Urinary bladder (tissue), 4 donors: Measurements from ENCODE around the gene SPOCD1. TPM values are rescaled to one million over a fixed set of nuclear protein-coding genes. Genes with fewer than 3 reads are reported as not detected.
A peak's percentile ranks its signal among the peaks of the same experiment; 100 is the strongest.

Source experiments
- DNase-seq: peaks from one replicate; pipeline ENCODE4 v3.0.0-alpha.2; 2015; ENCODE audit errors: extremely low spot score
- H3K27ac ChIP-seq: one replicate; pipeline ENCODE4 v1.5.1; 2013; ENCODE audit warnings: low read depth, mild to moderate bottlenecking, moderate library complexity
- H3K36me3 ChIP-seq: one replicate; pipeline ENCODE4 v1.6.1; 2013; ENCODE audit warnings: mild to moderate bottlenecking, moderate library complexity; ENCODE audit not compliant: insufficient read depth
- H3K4me1 ChIP-seq: one replicate; pipeline ENCODE4 v1.6.1; 2013; ENCODE audit warnings: mild to moderate bottlenecking, moderate library complexity; ENCODE audit not compliant: insufficient read depth
- H3K4me3 ChIP-seq: one replicate; pipeline ENCODE4 v1.5.1; 2013; ENCODE audit warnings: low read depth, low read length
- WGBS: extraction: QIAGEN DNeasy Blood & Tissue Kit; methylation state at CpG from one replicate; pipeline ENCODE4 v1.1.7; 2013; 5-methylcytosine and 5-hydroxymethylcytosine counted together
- polyA plus RNA-seq: library from polyadenylated mRNA; stranded (reverse); fragments of 200-250 nt; gene quantifications from one replicate; pipeline ENCODE4 v1.2.3, GENCODE V29; 2013
- total RNA-seq: library from RNA; depleted of rRNA; stranded (reverse); fragments of >200 nt; gene quantifications from one replicate; pipeline ENCODE4 v1.2.3, GENCODE V29; 2014
- donor health status: healthy with polysubstance abuse.
- donor health status: healthy.

The SPOCD1 gene
- total and polyA plus RNA-seq, 2 donors: 0.90 to 5.7 TPM

- Histone ChIP-seq H3K4me1 (no peaks in the 10 kb centered on the region), H3K4me3 (peak overlapping the region; percentile 56), H3K36me3 (no peaks in the 10 kb centered on the region), H3K27ac (no peak overlapping the region)
- DNase-seq: no peak
- WGBS: 1% methylated on average over 60 of the region's 60 CpGs
Measured at GRCh38 chr1:31762726-31763670, 52.8 kb downstream of the SPOCD1 start.

DNA sequence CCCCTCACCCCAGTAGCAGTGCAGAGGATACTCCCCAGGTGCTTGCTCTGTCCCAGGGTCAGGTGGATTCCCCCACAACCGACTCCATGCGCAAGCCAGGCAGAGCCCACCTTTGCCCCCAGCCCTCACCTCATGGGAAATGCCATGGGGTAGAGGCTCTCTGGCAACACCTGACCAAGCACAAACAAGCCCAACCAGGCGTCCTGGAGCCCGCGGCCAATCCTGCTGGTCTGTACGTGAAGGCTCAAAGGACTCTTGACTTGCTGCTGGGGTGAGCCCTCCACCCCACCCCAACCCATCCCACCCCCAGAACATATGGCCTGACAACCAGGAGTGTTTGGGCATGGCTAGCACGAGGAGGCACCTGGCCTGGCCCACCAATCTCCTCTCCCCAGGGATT is 53.5 kb downstream of the SPOCD1 start:
- Histone ChIP-seq H3K4me3 (peak overlapping the region; percentile 56), H3K27ac (no peak overlapping the region), H3K4me1 (no peaks in the 10 kb centered on the region), H3K36me3 (no peaks in the 10 kb centered on the region)
- 38% methylated on average over 7 of the region's 7 CpGs for WGBS
- DNase-seq: no peak

- H3K36me3 ChIP-seq: no peaks in the 10 kb centered on the region
- H3K4me1 ChIP-seq: no peaks in the 10 kb centered on the region
- no peak overlapping the region for H3K4me3 ChIP-seq
- H3K27ac ChIP-seq: no peak overlapping the region
- 63% methylated on average over 6 of the region's 6 CpGs for WGBS
- no peak for DNase-seq
Measured at GRCh38 chr1:31761883-31762282, 53.9 kb downstream of the SPOCD1 start.

- peak overlapping the region; percentile 48 for H3K4me3 ChIP-seq
Measured at GRCh38 chr1:31760471-31761470, 55.1 kb downstream of the SPOCD1 start.

DNA sequence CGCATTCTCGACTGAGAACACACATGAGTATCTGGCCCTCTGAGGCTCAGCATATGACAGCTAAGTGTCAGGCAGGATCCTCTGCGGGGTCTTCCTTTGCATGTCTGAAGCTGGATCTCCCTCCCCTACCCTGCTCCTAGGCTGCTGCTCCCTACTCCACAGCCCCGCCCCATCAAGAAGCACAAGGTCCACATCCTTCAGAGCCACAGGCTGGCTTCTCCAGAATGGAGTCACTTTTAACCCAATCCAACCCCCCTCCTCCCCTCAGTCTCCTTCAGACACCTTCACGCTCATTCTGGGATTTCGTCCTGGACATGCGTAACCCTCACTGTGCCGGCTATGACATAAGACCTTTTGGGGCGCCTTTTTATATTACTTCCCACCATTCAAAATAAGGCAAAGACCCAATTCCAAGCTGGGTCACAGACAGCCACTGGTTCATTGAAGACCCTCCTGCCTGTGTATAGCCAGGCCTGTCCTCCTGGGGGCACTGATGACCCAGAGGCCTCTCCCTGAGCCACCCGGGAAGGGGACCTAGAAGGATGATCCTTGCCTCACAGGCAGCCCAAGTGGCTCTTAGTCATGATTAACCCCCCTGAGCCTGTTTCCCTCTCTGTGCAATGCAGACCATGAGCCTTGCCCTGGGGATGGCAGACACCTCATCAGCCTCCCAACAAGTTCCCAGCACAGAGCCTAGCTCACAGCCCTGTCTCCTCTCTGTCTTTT is 56.4 kb downstream of the SPOCD1 start:
- 84% methylated on average over 10 of the region's 10 CpGs for WGBS
- Histone ChIP-seq H3K4me3 (no peak overlapping the region), H3K36me3 (no peaks in the 10 kb centered on the region), H3K4me1 (no peaks in the 10 kb centered on the region), H3K27ac (no peak overlapping the region)
- no peak for DNase-seq

More at GRCh38 chr1:31760471-31761470, 55.1 kb downstream of the SPOCD1 start:
- no peaks in the 10 kb centered on the region for H3K4me1 ChIP-seq
- WGBS: 3% methylated on average over 63 of the region's 63 CpGs
- no peak overlapping the region for H3K27ac ChIP-seq
- H3K36me3 ChIP-seq: no peaks in the 10 kb centered on the region
- DNase-seq: no peak

GRCh38 chr1:31758823-31759222 is 57.0 kb downstream of the SPOCD1 start:
- WGBS: 89% methylated on average over 7 of the region's 7 CpGs
- Histone ChIP-seq H3K27ac (no peak overlapping the region), H3K36me3 (no peaks in the 10 kb centered on the region), H3K4me3 (no peak overlapping the region), H3K4me1 (no peaks in the 10 kb centered on the region)
- no peak for DNase-seq

DNA sequence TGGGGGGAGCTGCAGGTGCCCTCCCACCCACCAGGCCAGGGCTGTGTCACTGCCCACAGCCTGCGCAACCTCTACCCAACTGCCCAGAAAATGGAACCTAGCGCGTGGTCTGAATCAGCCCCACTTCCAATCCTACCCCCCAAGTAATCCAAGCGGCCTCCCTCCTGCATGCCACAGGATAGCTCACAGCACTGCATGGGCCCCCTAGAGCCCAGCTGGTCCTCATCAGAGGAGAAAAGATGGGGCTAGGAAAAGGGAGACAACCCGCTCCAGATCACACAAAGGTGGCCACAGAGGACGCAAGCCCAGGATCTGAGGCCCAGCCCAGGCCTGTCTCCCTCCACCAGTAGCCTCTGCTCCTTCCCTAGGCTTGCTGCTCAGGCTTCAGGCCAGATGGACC is 57.8 kb downstream of the SPOCD1 start:
- Histone ChIP-seq H3K4me1 (no peaks in the 10 kb centered on the region), H3K27ac (no peak overlapping the region), H3K36me3 (no peaks in the 10 kb centered on the region), H3K4me3 (no peak overlapping the region)
- 93% methylated on average over 6 of the region's 6 CpGs for WGBS
- no peak for DNase-seq

GRCh38 chr1:31757204-31757679 is 58.6 kb downstream of the SPOCD1 start:
- Histone ChIP-seq H3K4me1 (no peaks in the 10 kb centered on the region), H3K27ac (no peak overlapping the region), H3K36me3 (no peaks in the 10 kb centered on the region), H3K4me3 (no peak overlapping the region)
- 94% methylated on average over 8 of the region's 8 CpGs for WGBS
- DNase-seq: no peak

DNA sequence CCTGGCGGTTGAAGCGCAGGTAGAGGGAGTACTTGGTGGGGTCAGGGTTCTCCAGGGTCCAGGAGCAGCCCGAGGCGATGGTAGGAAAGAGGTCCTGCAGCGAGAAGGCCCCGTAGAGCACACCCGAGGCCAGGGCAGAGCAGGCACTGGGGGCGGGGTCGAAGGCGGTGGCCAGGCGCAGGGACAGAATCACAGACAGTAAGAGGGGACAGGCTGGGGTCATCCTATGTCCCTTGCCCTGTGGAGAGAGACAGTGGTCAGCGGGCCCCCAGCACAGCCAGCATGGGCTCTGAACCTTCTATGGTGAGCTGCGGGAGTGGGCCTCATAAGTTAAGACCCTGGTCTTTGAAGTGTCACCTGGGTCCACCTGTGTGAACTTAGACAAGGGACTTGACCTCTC is 59.2 kb downstream of the SPOCD1 start:
- no peak for DNase-seq
- WGBS: 94% methylated on average over 13 of the region's 13 CpGs

GRCh38 chr1:31755850-31756492 is 59.9 kb downstream of the SPOCD1 start:
- 88% methylated on average over 30 of the region's 30 CpGs for WGBS

More for the DNA sequence above, 59.2 kb downstream of the SPOCD1 start:
- no peaks in the 10 kb centered on the region for H3K4me1 ChIP-seq
- H3K36me3 ChIP-seq: no peaks in the 10 kb centered on the region
- H3K27ac ChIP-seq: no peak overlapping the region
- no peak overlapping the region for H3K4me3 ChIP-seq

GRCh38 chr1:31755197-31755611 is 60.6 kb downstream of the SPOCD1 start:
- no peak for DNase-seq
- Histone ChIP-seq H3K4me3 (no peak overlapping the region), H3K36me3 (no peaks in the 10 kb centered on the region), H3K27ac (no peak overlapping the region), H3K4me1 (no peaks in the 10 kb centered on the region)
- 73% methylated on average over 9 of the region's 9 CpGs for WGBS

More at GRCh38 chr1:31755850-31756492, 59.9 kb downstream of the SPOCD1 start:
- Histone ChIP-seq H3K4me1 (no peaks in the 10 kb centered on the region), H3K4me3 (no peak overlapping the region), H3K27ac (no peak overlapping the region), H3K36me3 (no peaks in the 10 kb centered on the region)
- DNase-seq: no peak

- no peaks in the 10 kb centered on the region for H3K4me1 ChIP-seq
- 93% methylated on average over 15 of the region's 15 CpGs for WGBS
- no peak overlapping the region for H3K27ac ChIP-seq
- H3K36me3 ChIP-seq: no peaks in the 10 kb centered on the region
- DNase-seq: no peak
- H3K4me3 ChIP-seq: no peak overlapping the region
Measured at GRCh38 chr1:31754397-31754796, 61.4 kb downstream of the SPOCD1 start.
